Measurements from ENCODE around the gene EPC1.
"Not testable (repeated sequence)": the region's sequence is repeated elsewhere in the genome, so short reads cannot be mapped to it uniquely, and the experiment has no call there.

Gene EPC1

DNA sequence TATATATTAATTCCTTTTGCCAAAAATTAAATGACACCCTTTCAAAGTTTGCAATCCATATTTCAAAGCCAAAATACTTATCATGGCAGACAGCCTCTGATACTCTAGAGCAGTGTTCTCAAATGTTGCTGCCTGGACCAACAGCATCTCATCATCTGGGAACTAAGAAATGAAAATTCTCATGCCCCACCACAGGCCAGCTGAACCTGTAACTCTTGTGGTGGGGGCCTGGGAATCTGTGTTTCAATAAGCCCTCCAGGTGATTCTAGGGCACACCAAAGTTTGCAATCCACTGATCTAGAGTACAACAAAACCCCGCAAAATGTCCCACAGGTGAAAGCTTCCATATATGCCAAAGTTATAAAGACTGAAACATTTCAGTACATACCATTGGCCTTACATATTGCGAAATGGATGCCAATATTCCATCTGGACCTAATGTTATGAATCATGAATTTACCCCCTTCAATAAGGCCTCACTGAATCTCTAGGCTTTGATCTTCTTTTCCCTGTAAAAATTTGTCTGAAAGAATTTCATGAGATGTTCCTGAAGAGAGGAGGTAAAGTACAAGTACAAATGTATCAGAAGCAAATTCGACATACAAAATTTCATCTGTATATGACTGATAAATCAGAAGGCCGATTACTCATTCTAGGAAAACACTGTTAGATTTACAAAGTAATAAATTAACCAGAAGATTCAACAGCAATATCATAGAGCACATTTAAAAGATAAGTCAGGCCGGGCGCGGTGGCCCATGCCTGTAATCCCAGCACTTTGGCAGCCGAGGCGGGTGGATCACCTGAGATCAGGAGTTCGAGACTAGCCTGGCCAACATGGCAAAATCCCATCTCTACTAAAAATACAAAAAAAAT, 25.3 kb upstream of the EPC1 start:
- DNase-seq: no peak

DNA sequence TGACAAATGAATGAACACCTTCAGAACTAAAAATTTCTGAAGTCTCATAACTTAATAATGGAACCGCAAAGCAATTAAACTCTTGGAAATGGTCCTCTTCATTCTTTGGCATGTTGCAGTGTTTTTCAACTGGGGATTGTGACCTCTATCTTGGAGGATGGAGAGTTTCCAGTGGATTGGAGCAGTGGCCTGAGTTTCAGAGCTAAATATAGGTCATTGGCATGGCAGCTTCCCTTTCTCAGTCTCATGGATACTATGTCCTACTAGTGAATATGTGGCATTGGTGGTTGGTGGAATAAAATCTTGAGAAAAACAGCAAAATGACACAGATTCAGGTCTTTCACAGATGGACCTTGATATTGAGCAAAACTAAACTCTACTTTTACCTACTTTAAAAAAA, 24.1 kb upstream of the EPC1 start:
- DNase-seq: no peak

DNA sequence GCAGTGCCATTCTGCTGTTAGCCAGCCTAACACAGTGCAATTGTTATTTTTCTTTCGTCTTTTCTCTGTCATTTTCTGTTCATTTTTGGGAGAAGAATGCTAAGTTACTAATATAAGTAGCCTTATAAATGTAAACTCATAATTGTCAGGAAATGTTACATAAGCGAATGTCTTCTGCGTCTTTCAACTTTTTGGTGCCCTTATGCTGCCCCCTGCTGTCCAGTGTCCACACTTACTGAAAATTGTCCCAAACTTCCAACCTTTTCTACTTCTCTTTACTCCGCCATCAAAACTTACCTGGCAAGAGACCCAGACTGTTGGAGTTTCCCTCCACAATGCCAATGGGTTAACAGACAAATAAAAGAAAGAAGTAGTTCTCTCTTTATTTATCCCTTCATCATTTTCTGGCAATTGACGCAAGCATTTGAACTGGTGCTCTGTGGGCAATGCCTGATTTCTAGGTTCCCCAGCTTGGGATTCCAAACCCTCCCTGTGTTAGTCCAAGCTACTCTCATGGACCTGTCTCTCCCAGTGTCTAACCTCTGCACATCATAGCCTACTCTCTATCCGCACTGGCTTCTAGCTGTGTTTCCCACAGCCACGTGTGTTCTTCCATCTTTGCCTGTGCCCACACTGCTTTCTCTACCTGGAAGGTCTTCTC, 21.0 kb upstream of the EPC1 start:
- peak; percentile 83 for DNase-seq

DNA sequence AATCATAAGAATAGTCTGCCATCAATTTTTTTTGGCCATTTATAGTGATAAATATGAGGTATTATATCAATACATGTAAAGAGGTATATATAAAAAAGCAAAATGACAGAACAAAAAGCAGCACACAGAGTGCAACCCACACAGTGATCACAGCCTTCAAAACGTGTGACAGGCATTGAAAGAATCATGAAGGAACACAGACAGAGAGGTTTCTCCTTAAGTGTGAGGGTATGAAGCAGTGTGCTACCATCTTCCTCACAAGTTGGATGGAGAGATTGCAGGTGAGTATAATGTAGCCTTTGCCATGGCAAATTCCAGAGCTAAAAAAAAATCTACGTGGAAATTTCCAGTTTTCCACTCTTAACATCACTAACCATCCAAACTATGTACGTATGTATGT, 19.6 kb upstream of the EPC1 start:
- no peak for DNase-seq

DNA sequence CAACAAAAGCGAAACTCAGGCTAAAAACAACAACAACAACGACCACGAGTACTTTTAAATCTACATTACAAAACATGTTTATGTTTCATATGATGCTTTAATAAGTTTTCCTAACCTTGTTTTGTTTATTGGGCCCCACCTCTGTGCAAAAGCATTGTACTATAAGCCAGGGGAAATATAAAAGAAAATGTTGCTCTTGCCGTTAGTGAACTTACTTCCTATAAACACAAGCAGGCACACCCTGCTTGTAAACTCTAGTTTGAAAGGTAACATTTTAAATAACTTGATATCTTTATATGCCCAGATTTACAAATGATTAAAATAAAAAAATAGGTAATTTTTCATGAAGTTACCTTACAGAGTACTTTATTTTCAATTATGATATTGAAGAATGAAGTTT, 19.2 kb upstream of the EPC1 start:
- DNase-seq: no peak

DNA sequence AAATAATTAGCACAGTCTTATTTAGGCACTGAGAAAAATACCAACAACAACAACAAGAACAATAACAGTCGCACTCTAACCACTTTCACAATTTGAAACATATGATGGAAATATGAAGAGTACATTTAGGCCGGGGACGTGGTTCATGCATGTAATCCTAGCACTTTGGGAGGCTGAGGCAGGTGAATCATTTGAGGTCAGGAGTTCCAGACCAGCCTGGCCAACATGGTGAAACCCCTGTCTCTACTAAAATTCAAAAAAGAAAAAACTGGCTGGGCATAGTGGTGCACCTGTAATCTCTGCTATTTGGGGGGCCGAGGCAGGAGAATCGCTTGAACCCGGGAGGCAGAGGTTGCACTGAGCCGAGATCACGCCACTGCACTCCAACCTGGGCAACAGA, 18.4 kb upstream of the EPC1 start:
- DNase-seq: not testable (repeated sequence)

DNA sequence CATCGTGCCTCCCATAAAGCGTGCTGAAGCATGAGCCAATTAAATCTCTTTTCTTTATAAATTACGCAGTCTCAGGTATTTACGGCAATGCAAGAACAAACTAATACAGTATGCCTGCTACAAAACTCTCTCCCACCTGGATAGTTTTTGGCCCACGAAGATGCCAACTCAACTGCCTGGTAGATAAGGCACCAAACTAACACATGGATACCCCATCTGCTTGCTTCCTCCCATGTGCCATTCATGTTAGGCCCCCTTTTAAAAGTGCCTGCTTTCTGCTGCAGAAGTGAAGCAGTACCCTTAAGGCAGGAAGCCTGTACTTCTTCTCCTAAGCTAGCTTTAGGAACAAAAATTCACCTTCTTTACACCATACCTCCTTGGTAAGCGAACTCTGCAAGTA, 15.6 kb upstream of the EPC1 start:
- no peak for DNase-seq

DNA sequence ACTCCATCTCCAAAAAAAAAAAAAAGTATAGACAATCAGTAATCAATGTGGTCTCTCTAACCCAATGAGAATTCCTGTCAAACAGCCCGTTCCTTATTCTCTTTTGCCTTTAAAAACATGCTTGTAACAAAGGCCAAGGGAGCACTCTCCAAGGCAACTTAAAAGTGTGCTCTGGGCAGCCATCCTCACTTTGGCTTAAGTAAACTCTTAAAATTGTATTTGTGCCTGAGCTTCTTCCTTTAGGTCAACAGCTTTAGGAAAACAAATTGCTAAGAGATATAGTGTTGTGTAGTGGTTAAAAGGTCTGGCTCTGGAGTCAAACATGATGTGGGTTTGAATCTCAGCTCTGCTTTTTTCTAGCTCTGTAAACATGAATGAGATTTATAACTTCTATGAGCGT, 13.9 kb upstream of the EPC1 start:
- DNase-seq: no peak

DNA sequence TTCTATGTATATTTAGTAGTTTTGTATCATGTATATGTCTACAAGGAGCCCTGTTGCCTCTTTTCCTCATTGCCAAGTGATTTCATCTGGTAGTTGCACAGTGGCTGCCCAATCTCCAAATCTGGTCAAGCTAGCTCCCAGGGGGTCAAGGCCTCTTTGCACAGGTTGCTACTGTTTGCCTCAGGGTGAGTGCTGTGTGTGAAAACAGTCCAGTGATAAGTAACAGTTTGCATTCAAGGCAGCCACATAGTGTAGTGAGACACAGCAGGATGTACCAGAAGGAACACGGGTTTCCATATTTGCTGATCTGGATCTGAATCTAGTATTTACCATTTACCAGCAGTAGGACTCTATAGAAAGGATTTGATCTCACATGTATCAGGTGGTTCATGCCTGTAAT, 13.3 kb upstream of the EPC1 start:
- DNase-seq: no peak

DNA sequence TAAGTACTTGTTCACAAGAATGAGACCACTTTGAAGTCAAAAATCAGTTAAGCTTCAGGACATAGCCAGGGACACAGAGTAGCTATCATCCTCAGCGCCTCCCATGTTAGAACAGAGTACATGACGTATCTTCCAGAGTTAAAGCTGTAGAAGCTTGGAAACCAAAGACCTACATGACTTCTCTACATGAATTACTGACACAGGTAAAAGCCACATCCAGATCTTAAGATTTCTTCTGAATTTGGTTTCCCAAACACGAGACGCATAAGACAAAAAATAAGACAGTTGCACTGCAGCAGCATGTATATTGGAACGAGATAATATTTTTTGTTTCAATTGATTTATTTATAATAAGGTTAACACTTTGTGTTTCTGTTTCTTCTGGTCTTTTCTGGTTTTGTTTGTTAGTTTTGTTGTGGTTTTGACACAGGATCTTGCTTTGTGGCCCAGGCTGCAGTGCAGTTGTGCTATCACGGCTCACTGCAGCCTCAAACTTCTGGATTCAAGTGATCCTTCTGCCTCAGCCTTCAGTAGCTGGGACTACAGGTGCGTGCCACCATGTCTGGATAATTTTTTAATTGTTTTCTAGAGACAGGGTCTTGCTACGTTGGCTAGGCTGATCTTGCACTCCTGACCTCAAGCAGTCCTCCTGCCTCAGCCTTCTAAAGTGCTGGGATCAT, 10.2 kb upstream of the EPC1 start:
- peak; percentile 53 for DNase-seq

DNA sequence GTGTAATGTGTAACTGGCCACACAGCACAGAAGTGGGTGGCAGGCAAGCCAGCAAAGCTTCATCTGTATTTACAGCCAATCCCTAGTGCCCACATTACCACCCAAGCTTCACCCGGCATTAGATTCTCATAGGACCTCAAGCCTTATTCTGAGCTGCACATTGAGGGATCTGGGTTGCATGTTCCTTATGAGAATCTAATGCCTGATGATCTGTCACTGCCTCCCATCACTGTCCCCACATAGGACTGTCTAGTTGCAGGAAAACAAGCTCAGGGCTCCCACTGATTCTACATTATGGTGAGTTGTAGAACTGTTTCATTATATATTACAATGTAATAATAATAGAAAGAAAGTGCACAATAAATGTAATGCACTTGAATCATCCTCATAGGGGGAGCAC, 7.7 kb upstream of the EPC1 start:
- DNase-seq: not testable (repeated sequence)

DNA sequence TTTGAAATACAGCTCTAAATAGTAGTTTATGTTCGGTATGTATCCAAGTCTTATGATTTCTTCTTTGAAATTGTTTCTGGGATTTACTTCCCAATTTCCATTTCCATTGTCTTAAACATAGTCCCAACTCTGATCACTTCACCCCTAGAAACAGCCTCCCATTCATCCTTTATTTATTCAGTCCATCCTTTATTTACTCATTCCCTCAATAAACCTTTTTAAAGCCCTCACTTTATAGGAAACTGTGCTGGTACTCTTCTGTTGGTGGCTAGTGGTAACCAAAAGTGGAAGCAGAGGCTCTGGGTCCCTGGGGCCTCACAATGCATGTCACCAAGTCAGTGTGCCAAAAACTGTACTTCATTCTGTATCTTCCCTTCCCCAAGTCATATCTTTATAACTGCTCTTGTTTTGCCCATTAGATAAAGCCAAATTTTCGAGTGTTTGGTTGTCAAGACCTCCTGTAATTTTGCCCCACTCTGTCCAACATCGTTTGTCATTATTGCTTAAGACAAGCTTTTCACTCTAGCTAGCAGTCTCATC, 3.9 kb upstream of the EPC1 start:
- DNase-seq: no peak

DNA sequence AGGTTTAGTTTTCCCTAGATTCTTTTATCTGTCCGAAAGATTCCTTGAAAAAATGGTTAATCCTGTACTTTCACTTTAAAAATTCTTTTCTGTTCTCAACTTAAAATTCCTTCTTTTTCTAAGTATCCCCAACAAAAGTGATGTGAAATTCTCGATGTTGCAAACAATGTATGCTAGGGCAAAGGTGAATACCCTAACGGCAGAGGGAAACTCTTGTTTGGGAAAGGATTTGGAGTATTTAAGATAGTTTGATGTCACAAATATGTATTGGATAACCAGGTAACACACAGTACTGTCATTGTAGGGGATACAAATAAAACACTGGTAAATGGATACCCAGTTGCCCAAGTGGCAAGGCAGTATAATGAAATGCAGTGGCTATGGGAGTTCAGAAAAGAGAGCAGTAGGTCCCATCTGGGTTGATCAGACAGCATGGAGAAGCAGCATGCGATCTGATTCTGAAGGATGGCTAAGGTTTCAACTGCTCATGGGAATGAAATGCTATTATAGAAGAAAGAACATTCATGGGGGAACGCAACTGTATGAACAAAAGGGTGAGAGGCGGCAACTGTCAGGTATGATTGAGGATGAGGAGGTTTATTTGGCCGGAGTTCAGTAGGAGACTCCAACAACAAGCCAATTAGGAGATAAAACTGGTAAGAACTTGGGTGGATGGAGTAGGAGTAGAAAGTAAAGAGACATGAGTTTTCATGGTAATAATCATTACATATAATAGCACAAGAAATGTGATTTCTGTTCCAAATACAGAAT, 3.2 kb upstream of the EPC1 start:
- no peak for DNase-seq

DNA sequence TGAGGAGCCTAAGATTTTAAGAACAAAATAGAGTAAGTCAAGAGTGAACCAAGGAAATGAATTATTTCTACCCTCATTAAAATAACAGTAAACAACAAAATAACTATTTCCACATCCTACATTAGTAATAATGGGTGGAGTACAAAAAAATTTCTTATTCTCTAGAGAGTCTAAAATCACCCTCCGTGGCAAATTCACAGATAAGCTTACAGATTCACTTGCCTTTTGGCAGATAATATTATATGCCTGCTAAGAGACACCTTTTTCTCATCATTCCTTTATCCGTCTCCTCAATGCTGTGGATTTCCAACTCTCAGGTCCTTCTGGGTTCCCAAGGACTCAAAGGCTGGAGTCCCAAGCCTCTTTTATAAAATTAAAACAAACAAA, 2.2 kb upstream of the EPC1 start:
- no peak for DNase-seq

DNA sequence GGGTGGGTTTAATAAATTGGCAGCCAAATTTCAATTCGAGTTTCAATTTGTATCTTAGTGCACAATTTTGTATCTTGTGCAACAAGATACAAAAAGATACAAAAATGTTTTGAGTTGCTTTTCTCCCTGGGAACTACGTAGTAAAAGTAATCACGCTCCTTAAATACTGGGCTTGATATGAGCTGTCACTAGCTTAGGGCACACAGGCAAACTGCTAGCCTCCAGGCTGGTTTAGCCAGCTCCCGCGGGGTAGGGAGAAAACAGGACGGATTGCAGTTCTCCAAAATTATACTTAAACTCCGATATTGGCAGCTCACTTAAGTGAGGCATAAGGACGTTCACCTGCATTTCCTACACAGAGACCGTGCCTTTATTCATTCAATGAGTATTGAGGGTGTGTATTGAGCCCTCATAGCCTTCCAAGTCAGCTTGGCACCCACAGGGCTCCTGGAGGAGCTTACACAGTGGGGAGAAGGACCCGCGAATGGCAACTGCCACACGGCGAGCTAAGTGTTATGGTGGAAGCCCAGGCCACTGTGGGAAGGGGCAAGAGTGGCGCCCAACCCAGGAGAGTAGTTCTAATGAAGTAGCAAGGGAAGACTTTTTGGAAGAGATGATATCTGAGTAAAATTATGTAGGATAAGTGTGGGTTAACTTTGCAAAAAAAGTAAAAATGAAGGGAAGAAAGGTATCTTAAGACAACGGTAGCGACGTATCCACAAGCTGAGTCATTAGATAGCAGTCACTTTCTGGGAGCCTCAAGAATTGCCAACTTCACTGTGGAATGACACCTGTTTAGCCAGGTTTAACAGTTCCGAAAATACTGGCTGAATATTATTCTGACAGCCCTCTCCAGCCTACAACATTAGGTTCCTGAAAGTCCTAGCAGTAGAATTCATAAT, 1.6 kb upstream of the EPC1 start:
- no peak for DNase-seq

DNA sequence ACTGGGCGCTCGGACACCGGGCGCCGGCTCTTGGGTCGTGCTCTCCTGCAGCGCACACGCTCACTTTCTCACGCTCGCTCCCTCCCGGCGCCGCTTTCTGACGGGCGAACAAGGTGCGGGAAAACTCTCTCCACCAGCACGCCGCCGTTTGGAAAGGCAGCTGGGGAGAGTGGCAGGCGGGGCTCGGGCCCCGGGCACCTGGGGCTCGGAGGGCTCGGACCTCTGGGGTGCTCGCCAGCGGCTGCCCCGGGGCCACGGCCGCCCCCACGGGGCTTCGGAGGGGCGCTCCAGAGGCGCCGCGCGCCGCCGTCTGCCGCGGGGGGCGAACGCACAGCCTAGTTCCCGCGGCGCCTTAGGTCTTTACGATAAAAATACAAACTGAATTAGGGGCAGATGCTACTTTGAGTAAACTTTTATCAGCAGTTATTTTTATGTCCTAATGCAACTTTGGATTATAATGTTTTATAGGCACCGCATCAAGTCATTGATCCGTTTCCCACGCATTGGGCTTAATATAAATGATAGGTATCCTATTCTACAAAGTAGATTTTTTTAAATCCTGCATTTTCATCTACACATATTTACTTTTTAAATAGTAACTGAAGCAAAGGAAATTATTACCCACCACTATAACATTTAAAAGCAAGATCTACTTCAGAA, 535 bp upstream of the EPC1 start:
- no peak for DNase-seq

DNA sequence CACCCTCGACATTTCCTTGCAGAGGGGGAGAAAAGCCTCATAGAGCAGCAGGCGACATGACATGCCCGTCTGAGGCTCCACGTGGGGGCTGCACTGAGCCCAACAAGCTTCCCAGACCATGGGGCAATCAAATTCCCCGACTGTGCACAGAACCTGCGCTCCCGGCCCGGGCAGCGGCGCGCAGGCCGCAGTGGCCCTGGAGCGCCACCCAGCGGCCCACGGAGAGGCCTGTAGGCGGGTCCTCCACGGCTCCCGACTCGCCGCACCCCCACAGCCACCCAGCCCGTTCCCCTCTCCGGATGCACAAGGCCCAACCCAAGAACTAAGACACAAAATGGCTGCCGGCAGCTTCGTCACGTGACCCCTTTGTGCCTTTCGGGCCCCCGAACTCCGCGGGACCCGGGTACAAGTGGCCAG, 816 bp downstream of the EPC1 start:
- peak; percentile 96 for DNase-seq

DNA sequence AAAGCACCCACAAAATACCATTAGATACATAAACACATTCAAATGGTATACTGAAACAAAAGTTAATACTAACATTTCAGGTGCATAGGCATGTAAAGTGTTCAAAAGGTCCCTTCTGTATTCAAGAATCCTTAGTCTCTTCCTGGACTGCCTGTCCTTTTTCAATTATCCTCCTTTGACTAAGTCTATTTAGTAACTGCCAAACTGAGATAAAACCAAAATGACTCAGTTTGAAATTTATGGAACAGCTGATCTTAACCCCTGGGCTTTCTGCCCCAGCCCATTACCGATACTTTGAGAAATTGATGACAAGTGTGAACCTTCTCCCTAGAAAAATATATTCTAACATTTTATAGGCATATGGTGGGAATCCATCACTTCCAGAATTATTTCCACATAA, 5.4 kb downstream of the EPC1 start:
- DNase-seq: no peak

DNA sequence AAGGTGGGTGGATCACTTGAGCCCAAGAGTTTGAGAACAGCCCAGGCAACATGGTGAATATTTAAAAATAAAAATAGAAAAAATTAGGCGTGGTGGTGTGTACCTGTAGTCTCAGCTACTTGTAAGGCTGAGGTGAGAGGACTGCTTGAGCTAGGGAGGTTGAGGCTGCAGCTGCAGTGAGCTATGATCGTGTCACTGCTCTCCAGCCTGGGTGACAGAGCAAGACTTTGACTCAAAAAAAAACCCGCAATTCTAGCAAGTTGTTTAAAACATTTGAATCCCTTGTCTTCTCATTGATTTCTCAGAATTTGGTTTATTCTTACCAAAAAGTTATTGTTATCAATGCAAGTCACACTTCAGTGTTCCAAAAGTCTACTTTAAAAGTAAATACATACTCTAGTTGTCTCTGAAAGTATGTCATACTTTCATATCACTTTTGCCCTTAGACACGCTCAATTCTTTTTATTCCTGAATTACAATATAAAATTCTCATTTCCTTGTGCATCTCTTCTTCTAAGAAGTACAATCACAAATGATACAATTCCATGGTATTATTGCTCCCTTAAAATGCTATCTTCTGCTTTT, 6.3 kb downstream of the EPC1 start:
- DNase-seq: no peak

DNA sequence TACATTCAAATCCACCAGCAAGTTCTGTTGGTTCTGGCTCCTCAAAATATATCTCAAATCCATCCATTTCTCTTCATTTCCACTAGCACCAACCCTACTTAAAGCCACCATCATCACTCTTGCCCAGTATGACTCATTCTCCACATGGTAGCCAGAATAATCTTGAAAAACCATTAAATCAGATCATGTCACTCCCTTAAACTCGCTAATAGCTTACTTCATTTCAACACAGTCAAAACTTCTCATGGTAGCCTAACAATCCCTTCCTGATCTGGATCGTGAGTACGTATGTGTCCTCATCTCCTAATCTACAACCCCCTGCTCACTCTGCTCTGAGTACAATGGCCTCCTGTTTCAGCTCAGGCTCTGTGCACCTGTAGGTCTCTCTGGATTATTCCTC, 8.7 kb downstream of the EPC1 start:
- no peak for DNase-seq

DNA sequence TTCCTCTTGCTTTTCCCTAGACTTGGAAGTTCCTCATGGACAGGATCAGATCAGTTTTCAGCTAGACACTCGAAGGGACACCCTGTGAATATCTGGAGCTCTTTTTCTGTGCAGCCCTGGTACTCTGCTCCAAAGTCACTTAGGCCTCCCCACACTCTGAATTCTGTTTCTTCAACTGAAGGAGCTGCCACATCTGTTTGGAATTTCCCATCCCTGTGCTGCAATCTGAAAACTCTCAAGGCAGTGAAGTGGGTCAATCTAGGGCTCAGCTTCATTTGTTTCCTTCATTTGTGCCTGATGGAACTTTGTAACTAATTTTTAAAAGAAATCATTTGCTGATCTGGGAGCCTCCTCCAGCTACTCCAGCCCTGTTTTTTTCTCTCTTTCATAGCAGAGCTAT, 9.6 kb downstream of the EPC1 start:
- DNase-seq: no peak
